Stimulated activated CD4-positive, alpha-beta T cell treated with anti-CD3 and anti-CD28 coated beads, Interleukin-12 subunit alpha, Interleukin-12 subunit beta, amount 100 ng/mL, for 24 hours (primary cell): Measurements from ENCODE around the gene RAB11FIP5.
A peak's percentile ranks its signal among the peaks of the same experiment; 100 is the strongest.
"Not testable (repeated sequence)": the region's sequence is repeated elsewhere in the genome, so short reads cannot be mapped to it uniquely, and the experiment has no call there.

Experiments
- DNase-seq, 2 experiments: peaks; one replicate each; pipeline ENCODE4 v3.0.0-alpha.2; 2020; ENCODE audit warnings: low read depth in 2 of 2

Gene RAB11FIP5

DNA sequence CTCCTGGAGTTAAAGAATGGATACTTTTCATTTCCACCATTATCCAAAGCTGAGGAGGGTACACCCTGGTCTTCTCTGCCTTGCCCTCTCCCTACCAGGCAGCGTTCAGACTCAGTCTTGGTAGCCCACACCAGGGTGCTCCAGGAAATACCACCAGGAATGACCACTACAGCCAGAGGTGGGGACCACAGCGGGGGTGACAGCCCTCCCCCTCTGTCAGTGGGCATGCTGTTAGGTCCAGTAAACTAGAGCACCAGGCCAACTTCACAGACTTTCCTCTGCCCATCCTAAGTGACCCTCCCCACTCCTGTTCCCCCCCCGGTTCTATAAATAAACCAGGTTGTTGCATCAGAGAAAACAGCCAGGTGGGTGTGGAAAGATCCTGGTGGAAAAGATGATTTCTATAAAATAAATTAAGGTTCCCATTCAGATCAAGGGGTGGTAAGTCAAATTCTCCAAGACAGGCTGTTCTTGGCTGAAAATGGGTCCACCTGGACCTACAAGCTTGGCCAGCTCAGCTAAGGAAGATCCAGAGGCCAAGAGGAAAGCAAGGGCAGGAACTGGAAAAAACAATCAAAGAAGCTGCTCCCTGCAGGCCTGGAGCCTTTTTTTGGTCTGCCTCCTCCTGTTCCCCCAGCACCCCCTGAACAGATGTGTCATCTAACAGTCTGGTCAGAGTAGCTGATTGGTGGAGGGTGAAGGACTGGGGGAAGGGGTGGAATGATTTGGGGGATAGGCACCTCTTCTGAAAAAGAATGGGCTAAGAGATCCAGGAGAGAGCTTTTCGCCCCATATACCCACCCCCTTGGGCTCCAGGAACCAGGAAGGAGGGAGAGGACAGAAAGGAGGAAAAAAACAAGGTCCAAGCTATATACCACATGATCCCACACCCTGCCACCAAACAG, 2.3 kb downstream of the RAB11FIP5 start:
- DNase-seq = no peak

- no peak for DNase-seq
These were observed 3.1 kb downstream of the RAB11FIP5 start for GRCh38 chr2:73109431-73110167.

DNA sequence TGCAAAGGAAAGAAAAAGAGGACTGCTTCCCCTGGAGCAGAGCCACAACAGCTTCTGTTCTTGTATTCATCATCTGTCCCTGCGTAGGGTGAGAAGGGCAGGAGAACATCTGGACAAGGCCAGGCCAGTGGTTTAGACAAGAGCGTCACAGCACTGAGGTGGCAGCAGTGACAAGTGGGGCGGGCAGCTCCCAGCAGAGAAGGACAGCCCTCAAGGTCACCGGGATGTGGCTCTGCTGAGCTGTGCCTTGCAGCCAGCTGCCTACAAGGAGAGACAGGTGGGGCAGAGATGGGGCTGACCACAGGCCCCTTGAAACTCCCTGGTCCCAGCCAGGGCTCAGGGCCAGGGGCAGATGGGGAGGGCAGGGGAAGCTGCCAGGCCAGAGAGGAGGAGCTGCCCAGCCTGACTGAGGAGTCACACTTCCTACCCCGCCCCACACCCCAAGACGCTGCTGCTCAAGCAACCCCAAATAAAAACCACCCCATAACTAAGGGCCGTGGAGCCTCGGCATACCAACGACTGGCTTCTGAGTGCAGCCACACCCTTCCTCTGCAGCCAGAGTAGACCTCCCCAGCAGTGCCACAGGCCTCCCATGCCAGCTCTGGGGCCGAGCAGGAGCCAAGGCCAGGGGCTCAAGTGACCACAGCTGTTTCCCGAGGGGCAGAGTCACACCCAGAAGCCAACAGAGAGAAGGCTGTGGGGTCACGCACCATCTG, 5.4 kb downstream of the RAB11FIP5 start:
- DNase-seq = no peak

DNA sequence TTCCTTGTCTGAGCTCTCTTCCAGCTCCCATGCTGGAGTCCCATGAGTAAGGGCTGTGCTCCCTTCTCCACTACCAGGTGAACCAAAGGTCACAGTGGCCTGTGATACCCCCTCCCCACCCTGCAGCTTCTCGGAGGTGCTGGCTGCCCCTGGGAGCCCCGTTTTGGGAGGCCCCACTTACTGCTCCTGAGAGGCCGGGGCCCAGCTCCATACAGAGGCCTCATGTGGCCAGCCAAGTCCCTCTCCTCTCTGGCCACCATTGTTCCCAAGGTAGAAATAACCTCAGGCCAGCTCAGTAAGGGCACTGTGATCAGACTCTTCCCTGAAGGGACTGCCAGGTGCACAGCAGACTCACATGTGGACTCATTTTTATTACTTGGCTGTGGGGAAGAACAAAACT, 6.0 kb downstream of the RAB11FIP5 start:
- DNase-seq = no peak

DNA sequence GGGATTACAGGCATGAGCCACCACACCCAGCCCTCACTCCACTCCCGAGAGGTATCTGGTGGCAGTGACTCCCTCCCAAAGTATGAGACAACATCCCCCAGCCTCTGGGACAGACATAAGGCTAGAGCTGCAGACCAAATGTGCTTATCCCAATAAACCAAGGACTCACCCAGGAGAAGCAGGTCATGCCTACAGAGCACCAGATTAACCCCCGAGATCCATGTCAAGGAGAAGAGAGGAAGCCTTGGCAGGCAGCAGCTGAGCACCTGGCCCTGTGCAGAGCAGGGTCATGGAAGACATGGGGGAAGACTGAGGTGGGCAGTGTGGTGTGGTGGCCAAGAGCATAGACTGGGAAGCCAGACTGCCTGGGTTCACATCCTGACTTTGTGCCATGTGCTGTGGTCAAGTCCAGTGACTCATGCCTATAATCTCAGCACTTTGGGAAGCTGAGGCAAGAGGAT, 7.2 kb downstream of the RAB11FIP5 start:
- DNase-seq = no peak

GRCh38 chr2:73104933-73105332, 7.8 kb downstream of the RAB11FIP5 start:
- DNase-seq = no peak

DNA sequence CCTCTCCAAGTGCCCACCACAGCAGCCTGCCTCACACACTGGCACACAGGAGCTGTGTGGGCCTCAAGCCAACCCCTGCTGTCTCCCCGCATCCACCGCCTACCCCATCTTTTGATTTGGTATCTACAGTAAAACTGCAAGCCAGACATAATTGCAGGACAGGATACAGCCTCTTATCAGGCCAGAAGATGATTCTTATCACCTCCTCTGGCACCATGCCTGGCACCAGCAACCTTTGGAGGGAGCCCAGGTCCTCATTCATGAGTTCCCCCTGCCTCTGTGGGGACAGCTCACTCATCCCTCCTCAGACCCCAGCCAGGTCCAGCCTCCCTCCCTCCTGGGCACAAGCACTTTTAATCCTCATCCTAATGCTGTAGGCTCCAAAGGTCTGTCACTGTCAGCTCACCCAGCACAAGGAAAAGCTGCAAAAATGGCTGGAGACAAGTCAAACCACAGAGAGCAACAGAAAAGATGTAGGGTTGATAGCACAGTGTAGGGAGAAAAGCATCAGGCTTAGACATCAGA, 9.7 kb downstream of the RAB11FIP5 start:
- DNase-seq = no peak

GRCh38 chr2:73101626-73102256, 11.0 kb downstream of the RAB11FIP5 start:
- DNase-seq = no peak

- DNase-seq = no peak
These were observed 11.8 kb downstream of the RAB11FIP5 start for GRCh38 chr2:73100956-73101355.

DNA sequence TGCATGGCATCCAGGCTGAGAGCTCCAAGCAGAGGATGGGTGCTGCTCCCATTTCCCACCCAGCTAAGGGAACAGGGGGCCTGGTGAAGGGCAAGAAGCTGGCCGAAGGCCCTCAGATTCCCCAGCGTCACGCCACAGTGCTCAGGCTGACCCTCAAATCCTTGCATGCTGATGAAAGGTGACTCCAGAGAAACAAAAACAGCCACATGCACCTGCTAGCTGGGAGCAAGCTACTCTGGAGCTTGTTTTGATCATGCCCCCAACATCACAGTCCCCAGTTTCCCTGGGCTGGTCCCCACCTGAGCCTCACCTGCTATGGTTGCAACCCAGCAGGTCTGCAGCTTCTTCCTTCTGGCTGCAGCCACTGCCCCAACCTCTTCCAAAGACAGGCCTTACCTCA, 13.3 kb downstream of the RAB11FIP5 start:
- DNase-seq = no peak

- no peak for DNase-seq
These were observed 16.8 kb downstream of the RAB11FIP5 start for GRCh38 chr2:73095910-73096309.

DNA sequence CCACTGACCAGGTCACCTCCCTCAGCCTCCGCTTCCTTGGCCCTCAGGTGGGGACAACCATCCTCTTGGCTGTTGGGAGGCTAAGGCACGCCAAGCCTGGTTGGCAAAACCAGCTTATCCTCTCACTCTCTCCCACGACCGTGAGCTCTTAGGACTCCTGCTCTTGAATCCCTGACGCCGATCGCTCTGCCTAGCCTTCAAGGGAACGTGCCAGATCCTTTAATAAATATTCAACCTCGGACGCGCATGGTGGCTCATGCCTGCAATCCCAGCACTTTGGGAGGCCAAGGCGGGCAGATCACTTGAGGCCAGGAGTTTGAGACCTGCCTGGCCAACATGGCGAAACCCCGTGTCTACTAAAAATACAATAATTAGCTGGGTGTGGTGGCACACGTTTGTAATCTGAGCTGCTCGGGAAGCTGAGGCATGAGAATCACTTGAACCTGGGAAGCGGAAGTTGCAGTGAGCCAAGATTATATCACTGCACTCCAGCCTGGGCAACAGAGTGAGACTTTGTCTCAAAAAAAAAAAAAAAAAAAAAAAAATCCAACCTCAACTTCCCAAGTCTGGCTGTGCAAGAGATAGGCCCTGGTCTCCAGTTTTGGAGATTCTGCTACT, 19.0 kb downstream of the RAB11FIP5 start:
- DNase-seq = not testable (repeated sequence)

DNA sequence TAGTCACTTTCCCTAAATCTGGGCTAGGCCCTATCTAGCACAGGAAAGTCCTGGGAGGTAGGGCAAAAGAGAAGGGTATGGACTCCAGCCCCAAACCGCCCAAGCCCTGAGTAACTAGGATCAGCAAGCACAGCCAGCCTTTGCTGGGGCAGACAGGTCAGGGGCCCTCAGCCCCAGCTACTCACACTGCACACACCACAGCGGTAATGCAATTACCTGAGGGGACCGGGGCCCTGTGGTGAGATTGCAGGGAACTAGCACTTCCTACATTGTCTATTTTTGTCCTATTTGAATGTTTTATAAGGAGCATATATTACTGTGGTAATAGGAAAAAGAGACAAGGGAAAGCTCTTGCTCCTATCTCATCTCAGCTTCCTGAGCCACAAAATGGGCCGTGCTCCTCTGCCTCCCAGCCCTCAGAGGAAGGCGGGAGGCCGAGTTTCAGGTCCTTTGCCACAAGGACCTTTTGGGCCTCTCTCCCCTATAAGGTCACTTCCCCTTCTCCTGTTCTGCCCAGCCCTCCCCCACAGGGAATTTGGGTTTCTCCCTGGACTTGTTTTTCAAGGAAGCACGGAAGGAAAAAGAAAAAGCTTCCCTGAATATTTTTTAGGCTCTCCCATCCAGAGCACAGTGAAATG, 20.5 kb downstream of the RAB11FIP5 start:
- DNase-seq = no peak

GRCh38 chr2:73091696-73092095, 21.1 kb downstream of the RAB11FIP5 start:
- no peak for DNase-seq

DNA sequence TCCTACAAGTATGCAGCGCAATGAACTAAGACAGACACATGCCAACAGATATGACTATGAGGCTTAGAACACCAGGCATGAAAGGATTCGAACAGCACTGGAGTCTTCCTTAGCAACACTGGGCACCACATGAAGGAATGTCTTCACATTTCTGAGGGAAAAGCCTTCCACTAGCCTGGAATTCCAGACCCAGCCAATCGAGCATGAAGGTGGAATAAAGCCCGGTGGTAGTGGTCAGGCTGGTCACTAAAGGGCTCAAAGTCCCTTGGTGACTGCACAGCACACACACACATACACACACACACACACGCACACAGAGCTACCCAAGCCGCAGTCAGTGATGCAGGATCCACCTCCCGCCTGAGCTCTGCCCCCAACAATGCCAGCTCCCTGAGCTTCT, 21.6 kb downstream of the RAB11FIP5 start:
- DNase-seq = no peak

DNA sequence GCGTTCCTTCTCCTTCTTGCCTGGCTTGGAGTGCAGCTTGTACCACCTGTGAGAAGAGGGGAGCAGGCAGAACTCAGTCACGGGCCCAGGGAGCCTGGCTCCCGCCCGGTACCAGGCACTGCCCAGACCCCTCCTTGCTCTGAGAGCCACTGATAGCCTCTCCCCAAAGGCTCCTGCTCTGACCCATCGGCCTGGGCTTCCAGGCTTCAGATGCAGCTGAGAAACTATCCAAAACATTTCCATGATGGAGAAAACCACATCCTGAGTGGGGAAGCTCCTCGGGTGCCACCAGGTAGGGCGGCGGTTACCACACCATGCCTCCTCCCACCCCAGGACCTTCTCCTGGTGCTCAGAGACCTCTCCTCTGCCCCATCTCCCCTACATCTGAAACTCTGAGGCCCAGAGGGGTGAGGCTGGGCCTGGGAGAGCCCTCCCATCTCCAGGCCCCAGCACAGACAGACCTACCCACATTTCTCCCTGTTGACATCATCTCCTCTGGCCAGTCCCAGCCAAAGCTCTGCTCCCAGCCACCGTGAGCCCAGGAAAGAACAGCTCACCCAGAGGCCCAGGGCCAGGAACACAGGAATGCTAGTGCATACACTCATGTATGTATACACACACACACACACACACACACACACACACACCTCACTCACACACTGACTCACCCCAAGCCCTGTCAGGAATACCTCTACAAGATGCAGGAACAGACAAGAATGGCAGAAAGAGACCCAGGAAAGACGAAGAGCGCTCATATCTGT, 23.3 kb downstream of the RAB11FIP5 start:
- DNase-seq = no peak

DNA sequence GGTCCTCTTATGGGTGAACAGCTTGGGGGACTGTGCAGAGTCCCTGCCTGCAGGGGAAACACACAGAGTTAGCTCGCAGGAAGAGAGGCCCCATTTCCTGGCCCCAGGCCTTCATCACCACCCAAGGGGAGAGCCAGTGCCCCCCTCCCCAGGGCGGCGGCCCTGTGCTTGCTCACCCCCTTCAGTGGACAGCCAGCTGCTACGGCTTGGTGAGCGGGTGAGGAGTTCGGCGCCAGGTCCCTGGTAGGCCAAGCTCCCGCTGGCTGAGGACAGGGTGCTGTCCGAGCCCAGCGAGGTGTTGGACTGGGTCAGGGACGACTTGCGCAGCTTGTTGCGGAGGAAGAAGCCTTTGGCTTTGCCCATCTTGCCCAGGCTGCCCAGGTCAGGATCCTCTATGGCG, 24.0 kb downstream of the RAB11FIP5 start:
- no peak for DNase-seq

DNA sequence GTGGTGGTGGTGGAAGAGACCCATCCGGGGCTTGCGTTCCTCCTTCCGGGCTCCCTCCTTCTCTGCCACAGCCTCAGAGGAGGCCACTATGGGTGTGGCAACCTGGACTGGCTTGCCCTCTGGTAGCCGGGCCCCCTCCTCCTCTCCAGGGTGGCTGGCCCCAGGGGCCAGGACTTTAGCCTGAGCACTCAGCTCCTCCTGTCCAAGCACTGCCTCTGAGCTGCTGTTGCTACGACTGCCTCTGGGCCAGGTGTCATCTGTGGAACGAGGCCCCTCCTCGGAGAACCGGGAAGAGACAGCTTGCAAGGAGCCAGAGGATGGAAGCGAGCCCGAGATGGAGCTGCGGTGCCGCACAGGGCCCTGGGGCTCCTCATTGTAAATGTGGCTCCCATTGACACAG, 24.5 kb downstream of the RAB11FIP5 start:
- no peak for DNase-seq

DNA sequence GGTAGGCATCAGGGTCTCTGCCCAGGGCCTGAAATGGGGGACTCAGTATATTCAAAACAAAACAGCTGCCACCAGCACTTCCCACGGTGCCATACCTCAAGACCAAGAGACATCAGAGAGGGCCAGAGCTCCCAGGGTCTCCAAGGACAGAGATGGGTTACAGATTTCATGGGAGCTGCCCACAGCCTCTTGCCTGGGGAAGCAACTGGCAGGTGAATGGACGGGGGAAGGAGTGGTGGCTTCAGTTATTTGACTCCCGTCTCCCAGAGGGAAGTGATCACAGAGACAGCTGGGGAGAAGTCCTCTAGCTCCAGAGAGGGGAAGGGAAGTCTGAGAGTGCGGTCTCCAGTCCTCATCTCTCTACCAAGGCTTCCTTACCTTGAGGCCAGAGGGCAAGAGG, 25.4 kb downstream of the RAB11FIP5 start:
- no peak for DNase-seq

- peak; percentile 54 to 86 for DNase-seq
These were observed 27.1 kb downstream of the RAB11FIP5 start for GRCh38 chr2:73085691-73086090.
